ENCODE data around the gene DDX55.
A peak's percentile ranks its signal among the peaks of the same experiment; 100 is the strongest.
"Not testable (repeated sequence)": the region's sequence is repeated elsewhere in the genome, so short reads cannot be mapped to it uniquely, and the experiment has no call there.

Gene DDX55, protein sequence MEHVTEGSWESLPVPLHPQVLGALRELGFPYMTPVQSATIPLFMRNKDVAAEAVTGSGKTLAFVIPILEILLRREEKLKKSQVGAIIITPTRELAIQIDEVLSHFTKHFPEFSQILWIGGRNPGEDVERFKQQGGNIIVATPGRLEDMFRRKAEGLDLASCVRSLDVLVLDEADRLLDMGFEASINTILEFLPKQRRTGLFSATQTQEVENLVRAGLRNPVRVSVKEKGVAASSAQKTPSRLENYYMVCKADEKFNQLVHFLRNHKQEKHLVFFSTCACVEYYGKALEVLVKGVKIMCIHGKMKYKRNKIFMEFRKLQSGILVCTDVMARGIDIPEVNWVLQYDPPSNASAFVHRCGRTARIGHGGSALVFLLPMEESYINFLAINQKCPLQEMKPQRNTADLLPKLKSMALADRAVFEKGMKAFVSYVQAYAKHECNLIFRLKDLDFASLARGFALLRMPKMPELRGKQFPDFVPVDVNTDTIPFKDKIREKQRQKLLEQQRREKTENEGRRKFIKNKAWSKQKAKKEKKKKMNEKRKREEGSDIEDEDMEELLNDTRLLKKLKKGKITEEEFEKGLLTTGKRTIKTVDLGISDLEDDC

DNA sequence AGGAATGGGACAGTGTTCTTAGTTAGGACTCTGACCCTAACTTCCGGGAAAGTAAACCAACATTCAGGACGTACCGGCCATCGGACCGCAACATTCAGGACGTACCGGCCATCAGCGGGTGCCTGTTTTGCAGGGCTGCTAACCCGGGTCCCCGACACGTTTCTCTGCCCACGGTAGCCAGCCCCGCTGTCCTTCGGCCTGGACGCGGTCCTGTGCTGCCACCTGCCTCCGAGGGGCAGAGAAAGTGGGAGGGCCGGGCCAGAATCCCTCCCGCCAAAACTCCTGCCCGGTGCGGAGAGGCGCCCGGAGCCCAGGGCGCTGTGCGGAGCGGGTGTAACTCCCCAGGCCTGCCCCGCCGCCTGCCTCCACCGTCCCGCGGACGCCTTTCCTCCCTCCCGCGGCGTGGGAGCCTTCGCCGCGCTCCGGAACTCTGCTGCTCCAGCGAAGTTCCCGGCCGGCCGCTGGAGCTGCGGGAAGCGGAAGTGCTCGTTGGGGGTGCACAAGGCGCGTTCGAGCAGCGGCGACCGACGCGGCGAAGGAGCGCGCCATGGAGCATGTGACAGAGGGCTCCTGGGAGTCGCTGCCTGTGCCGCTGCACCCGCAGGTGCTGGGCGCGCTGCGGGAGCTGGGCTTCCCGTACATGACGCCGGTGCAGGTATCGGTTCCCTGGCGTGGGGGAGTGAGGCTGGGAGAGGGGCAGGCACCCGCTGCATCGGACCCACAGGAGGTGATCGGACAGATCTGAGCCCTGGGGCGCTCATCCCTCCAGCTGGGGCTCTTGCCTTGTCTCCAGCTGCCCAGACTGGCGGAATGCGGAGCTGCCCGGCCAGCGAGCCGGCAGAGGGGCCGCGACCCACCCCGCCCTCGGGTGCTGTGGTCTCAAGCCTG lies at the start of gene DDX55:
Gene DDX55 (plus strand): TSS at position 498 of the 888 bp plus-strand sequence. CDS start 50 bp downstream, at position 548.
- DNase-seq, result peak; percentile 91

DNA sequence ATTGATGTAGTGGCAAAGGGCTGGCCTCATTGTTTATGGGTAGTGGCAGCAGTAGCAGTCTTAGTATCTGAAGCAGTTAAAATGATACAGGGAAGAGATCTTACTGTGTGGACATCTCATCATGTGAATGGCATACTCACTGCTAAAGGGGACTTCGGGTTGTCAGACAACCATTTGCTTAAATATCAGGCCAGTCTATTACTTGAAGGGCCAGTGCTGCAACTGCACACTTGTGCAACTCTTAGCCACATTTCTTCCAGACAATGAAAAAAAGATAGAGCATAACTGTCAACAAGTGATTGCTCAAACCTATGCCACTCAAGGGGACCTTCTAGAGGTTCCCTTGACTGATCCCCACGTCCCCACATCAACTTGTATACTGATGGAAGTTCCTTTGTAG lies 47.8 kb upstream of the DDX55 start:
- not testable (repeated sequence) for DNase-seq

DNA sequence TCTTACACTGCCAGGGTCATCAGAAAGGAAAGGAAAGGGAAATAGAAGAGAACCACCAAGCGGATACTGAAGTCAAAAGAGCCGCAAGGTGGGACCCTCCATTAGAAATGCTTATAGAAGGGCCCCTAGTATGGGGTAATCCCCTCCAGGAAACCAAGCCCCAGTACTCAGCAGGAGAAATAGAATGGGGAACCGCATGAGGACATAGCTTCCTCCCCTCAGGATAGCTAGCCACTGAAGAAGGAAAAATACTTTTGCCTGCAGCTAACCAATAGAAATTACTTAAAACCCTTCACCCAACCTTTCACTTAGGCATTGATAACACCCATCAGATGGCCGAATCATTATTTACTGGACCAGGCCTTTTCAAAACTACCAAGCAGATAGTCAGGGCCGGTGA lies 47.1 kb upstream of the DDX55 start:
- not testable (repeated sequence) for DNase-seq

DNA sequence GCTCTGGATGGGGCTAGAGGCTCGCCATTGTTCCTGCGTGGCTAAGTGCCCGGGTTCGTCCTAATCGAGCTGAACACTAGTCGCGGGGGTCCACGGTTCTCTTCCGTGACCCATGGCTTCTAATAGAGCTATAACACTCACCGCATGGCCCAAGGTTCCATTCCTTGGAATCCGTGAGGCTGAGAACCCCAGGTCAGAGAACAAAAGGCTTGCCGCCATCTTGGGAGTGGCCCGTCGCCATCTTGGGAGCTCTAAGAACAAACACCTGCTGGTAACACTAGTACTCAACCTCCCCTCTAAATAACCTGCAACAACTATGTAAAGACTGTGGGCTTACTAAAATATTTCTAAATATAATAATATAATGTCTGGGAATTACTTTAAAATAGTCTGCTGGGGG lies 43.4 kb upstream of the DDX55 start:
- not testable (repeated sequence) for DNase-seq

DNA sequence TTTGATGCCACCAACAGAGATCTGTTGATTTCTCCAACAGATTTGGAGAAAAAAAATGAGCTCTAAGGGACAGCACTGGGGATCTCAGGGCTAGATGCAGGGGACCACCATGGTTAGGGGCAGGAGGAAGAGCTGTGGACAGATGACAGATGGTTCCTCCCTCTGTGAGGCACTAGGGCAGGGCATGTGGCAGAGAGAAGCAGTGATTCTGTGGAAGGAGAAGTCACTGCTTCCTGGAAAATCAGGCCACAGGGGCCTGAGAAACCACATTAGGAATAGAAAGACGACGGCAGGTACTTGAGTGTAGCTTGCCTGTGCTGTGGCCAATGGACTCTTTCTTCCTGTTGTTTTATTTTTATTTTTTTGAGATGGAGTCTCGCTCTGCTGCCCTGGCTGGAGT lies 42.4 kb upstream of the DDX55 start:
- no peak for DNase-seq

DNA sequence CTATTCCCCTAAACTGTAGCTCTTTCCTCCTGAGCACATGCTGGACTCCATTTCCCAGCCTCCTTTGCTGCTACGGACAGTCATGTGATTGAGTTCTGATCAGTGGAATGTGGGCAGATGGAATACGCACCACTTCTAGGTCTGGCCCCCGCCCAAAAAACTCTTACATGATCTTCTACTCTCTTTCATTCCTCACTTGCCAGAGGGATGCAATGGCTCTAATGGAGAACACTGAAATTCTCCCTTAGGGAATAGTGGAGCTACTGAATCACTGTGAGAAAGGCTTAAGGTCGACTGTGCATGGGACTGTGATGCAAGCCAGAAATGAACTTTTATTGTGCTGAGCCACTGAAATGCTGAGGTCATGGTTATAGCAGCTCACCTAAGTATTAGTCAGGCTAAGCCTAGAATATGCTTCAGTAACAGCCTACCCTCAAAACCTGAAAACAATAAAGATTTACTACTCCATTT lies 30.5 kb upstream of the DDX55 start:
- DNase-seq, result no peak

DNA sequence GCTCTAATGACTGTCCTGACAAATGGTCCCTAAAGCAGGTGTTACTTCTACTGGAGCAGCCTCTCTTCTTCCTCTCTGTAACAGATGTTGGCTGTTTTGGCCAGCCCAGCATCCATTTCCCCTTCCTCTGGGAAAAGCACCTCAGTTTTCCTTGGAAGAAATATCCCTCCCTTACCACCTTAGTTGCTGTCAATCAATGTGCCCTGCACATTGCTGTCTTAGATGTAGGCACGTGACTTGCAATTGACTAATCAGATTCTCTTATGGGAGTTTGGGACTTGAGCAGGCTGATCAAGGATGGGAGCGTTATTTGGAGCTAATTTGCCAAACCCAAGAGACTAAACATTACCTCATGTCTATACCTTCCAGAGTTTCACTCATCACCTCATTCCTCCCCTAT lies 29.5 kb upstream of the DDX55 start:
- no peak for DNase-seq

DNA sequence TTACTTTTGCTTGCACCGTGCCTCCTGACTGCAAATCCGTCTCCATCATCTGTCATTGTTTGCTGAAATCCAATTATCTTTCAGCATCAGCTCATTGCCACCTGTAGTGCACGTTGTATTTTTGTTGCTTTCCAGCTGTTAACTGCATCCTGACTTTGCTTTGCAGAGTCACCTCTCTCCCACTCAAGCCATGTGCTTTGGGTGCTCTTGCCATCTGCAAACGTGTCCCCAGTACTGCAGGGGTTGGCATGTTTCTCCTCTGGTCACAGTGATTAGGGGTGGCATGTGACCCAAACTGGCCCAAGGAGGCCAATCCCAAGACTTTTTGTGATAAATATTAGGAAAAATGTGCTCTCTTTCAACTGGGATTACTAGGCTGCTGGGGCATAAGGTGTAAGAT lies 28.0 kb upstream of the DDX55 start:
- no peak for DNase-seq

DNA sequence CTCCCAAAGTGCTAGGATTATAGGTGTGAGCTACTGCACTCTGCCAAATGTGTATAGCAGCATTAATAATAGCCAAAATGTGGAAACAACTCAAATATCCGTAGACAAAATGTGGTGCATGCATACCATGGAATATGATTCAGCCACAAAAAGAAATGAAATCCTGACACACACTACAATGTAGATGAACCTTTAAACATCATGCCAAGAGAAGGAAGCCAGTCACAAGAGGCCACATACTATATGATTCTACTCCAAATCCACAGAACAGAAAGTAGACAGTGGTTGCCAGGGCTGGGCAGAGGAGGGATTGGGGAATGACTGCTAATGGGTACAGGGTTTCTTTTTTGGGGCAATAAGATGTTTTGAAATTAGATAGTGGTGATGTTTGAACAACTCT lies 25.3 kb upstream of the DDX55 start:
- no peak for DNase-seq

DNA sequence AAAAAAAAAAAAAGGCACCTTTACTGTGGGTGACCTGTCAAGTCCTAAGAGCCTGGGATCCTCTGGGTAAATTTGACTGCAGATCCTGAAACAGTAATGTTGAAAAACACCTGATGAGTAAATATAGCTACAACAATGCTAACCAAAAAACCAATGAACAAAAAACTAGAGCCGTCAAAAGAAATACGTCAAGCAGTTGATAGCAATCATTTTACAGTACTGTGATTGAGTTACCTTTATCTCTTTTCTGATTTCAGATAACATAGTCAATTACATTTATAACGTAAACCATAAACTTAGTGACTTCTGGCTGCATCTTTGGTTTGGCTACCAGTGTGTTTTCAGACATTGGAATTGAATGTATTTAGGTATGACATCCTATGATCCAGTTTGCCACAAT lies 23.7 kb upstream of the DDX55 start:
- DNase-seq, result no peak

DNA sequence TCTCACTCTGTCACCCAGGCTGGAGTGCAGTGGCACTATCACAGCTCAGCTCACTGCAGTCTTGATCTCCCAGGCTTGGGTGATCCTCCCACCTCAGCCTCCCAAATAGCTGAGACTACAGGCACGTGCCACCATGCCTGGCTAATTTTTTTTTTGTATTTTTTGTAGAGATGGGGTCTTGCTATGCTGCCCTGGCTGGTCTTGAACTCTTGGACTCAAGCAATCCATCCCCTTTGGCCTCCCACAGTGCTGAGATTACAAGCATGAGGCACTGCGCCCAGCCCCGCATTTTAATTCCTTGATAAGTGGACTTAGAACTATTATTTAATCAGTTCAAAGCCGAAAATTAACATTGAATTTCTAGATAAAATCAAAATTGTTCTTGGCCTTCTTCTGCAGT lies 23.1 kb upstream of the DDX55 start:
- not testable (repeated sequence) for DNase-seq

DNA sequence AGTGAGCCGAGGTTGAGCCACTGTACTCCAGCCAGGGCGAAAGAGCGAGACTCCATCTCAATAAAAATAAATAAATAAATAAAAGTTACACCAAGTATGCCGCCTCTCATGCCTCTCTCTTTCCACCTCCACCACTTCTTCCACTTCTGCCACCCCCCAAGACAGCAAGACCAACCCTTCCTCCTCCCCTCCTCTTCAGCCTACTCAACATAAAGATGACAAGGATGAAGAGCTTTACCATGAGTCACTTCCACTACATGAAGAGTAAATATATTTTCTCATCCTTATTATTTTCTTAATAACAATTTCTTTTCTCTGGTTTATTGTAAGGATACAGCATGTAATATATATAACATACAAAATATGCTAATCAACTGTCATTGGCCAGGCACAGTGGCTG lies 21.1 kb upstream of the DDX55 start:
- no peak for DNase-seq

DNA sequence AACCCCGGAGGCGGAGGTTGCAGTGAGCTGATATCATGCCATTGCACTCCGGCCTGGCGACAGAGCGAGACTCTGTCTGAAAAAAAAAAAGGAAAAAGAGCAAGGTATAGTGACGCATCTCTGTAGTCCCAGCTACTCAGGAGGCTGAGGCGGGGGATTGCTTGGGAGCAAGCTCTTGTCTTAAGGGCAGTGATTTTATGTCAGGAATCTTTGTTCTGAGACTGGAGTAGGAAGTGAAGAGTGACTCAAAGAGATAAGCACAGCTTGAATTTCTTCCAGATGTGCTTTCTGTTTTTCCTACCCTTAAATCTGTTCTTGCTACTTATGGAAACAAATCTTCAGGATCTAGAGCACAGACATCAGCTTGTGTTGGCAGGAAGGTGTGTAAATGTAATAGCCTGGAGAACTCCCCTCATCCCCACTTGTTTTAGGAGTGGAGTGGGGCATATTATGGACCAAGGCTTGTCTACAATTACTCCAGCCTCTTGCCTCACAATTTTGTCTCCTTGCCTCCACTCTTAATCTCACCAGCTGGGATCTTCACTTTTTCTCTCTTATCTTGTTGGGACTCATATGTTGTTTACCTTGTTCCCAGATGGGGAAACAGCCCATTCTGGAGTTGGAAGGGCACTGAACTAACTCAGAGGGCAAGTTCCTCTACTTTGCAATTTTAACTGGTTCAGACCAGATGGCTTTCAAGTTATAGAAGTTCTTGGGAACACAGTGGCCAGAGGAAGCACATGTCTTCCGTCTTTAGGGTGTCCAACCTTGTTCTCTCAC lies 10.0 kb upstream of the DDX55 start:
- no peak for DNase-seq

DNA sequence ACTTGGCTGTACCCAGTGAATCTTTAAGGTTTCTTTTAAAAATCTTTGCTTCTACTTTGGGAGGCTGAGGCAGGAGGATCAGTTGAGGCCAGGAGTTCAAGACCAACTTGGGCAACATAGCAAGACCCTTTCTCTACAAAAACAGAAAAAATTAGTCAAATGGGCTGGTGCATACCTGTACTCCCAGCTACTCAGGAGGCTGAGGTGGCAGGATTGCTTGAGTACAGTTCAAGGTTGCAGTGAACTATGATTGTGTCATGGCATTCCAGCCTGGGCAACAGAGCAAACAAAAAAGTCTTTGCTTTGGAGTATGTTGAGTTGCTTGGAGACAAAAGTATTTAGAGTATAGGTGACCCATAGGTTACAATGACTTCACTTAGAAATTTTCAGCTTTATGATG lies 6.2 kb upstream of the DDX55 start:
- DNase-seq, result no peak

DNA sequence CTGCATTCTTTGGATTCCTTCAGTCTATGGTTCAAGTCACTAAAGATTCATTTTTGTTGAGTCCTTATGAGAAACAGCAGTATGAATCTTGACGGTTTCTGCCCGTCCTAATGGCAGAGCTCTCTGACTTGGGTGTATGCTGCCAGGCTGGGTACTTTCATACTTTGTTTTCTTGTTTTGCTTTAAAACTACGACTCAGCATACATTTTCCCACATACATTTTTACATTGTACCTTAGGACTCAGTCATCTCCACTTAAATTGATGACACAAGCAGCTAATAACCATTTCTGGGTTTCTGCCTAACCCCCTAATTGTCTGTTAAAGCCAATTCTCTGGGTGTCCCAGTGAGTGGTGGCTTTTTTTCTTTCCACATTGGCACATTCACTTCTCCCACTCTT lies 4.8 kb upstream of the DDX55 start:
- no peak for DNase-seq

DNA sequence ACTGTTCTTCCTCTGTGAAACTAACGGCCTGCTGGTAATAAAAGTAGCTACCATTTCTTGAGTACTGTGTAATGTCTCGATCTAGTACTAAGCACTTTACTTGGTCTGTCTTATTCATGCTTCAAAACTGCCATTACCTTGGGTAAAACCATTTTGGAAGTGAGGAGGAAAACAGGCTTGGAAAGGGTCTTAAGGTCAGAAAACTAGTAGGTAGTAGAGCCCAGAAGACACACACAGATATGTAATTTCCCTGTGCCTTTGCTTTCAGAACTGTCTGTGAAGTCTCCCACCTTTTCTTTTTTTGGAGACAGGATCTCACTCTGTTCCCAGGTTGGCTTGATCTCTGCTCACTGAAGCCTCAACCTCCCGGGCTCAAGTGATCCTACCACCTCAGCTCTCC lies 3.4 kb upstream of the DDX55 start:
- DNase-seq, result no peak

DNA sequence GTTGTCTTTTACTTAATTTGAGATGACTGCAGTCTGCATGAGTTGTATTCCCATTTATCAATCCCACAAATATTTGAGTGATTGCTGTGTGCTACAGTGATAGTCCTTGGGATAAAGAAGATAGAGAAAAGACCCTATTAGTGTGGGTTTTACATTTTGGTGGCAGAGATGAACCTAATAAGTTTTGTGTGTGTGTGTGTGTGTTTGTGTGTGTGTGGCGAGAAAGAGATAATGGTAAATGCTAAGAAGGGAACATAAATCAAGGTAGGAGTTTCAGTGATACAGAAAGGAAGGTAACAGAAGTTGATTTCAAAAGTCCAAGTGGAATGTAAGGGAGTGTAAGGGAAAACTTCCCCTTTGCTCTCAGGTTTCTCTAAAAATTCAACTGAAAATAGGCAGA lies 2.6 kb upstream of the DDX55 start:
- no peak for DNase-seq

DNA sequence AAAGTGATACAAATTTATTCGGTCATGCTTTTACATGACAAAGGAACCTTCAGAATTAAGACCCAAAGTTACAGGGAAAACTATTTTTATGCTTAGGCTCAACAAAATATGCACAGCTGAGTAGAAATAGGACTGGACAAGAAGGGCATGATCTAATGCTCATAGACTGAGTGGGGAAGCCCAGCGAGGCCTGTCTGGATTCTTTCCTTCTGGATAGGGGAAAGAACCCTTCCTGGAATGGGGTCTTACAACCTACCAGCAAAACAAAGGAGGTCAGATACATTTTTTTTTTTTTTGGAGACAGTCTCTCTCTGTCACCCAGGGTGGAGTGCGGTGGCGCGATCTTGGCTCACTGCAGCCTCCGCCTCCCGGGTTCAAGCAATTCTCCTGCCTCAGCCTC lies 2.2 kb upstream of the DDX55 start:
- DNase-seq, result no peak

DNA sequence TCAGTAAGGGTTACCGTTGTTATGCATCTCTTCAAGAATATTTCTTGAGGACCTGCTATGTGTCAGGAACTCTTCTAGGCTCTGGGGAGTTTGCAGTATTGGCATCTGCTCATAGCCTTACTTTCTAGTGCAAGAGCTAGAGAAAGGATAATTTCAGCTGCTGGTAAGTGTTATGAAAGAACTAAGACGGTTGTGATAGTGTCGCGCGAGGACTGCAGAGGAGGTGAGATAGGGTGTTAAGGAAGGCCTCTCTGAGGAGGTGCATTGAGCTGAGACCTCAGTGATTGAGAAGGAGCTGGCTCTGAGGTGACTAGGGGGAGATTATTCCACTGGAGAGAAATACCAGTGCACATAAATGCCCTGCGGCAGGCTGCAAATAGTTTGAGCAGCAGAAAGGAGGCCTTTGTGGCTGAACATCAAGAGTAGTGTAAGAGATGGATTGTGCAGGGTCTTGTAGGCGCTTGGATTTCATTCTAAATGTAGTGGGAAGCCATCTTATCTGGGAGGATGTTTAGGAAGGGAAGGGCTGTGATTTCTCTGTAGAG lies 824 bp downstream of the DDX55 start:
- DNase-seq, result peak; percentile 36

DNA sequence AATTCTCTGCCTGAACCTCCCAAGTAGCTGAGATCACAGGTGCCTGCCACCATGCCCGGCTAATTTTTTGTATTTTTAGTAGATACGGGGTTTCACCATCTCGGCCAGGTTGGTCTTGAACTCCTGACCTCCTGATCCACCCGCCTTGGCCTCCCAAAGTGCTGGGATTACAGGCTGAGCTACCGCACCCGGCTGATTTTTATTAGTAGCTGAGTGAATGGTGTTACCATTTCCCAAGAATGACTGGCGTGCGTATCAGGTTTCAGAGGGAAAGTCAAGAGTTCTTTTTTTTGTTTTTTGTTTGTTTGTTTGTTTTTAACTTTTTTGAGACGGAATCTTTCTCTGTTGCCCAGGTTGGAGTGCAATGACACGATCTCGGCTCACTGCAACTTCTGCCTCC lies 1.6 kb downstream of the DDX55 start:
- DNase-seq, result not testable (repeated sequence)

DNA sequence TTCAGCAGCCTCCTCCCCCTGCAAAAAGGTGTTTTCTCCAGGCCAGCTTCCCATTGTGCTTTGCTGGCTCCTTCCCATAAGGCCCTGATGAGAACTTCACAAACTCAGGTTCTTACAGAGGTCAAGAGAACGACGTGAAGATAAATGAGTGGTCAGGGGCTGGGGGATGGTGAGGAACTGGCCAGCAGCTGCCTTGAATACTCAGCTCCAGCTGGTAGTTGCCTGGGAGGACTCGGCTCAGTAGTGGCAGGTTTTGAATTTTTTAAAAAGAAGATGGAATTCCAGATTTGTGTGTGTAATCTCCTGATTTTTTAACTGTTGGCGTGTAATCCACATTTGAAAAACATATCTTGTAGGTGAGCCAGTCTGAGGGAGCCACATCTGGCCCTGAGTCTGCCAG lies 5.9 kb downstream of the DDX55 start:
- no peak for DNase-seq

DNA sequence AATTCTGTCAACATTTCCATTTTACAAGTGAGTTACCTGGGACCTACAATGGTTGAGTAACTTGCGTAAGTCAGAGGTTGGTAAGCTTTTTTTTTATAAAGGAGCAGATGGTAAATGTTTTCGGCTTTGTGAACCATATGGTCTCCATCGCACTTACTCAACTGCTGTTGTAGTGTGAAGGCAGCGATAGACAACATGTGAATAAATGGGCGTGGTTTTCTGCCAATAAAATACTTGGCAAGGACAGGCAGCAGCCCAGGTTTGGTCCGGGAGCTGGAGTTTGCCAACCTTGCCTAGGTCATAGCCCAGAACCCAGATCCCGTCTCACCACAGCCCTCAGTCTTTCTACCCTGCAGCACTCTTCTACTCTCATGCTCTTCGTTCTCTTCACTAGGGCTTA lies 6.3 kb downstream of the DDX55 start:
- no peak for DNase-seq

DNA sequence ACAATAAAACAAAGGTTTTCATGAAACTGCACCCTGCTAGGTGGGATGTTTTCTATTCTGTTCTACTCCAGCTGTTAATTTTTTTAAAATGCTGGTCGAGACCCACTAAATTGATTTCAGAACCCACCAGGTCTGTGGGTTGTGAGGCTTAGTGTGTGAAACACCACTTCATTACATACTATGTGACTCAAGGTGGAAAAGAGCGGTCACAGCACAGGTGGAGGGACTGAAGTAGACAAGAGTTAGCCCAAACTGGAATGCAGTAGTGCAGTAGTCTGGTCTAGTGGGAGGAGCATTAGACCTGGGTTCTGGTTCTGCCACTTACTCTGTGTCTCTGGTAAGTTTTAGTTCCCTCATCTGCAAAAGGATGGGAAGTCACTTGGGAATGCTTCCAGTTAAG lies 12.2 kb downstream of the DDX55 start:
- DNase-seq, result no peak

All from activated CD4-positive, alpha-beta T cell treated with anti-CD3 and anti-CD28 coated beads for 48 hours (primary cell).